ENCODE data around the gene CSH2. TPM values are rescaled to one million over a fixed set of nuclear protein-coding genes. Genes with fewer than 3 reads are reported as not detected.
"Not testable (repeated sequence)": the region's sequence is repeated elsewhere in the genome, so short reads cannot be mapped to it uniquely, and the experiment has no call there.

CSH2 gene
- total and polyA plus RNA-seq, 8 donors, result not detected

GRCh38 chr17:63889026-63889848 is 15.8 kb upstream of the CSH2 start:
- H3K27me3 ChIP-seq; H3K9me3 ChIP-seq; H3K36me3 ChIP-seq; H3K27ac ChIP-seq; DNase-seq; intact Hi-C loops (cut with DNase I); FAIRE-seq; H3K4me1 ChIP-seq; H3K4me3 ChIP-seq: not testable (repeated sequence)
- TF ChIP-seq, protein P1, sequence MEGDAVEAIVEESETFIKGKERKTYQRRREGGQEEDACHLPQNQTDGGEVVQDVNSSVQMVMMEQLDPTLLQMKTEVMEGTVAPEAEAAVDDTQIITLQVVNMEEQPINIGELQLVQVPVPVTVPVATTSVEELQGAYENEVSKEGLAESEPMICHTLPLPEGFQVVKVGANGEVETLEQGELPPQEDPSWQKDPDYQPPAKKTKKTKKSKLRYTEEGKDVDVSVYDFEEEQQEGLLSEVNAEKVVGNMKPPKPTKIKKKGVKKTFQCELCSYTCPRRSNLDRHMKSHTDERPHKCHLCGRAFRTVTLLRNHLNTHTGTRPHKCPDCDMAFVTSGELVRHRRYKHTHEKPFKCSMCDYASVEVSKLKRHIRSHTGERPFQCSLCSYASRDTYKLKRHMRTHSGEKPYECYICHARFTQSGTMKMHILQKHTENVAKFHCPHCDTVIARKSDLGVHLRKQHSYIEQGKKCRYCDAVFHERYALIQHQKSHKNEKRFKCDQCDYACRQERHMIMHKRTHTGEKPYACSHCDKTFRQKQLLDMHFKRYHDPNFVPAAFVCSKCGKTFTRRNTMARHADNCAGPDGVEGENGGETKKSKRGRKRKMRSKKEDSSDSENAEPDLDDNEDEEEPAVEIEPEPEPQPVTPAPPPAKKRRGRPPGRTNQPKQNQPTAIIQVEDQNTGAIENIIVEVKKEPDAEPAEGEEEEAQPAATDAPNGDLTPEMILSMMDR (IDR thresholded peaks at IDR 0.05), result peak in 2 of 4 donors; percentile 14
- ATAC-seq, result peak in 3 of 4 donors; percentile 59 to 87 (median 84)
- 20 to 27% methylated on average over 13 of the region's 13 CpGs for WGBS, 2 donors

DNA sequence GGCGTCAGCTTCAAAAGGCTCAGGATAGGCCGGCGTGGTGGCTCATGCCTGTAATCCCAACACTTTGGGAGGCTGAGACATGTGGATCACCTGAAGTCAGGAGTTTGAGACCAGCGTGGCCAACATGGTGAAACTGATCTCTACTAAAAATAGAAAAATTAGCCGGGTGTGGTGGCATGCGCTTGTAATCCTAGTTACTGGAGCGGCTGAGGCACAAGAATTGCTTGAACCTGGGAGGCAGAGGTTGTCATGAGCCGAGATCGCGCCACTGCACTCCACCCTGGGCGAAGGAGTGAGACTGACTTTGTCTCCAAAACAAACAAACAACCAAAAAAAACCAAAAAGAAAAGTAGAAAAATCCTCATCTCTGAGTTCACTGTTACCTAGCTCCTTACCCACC is 11.6 kb upstream of the CSH2 start:
- H3K27ac ChIP-seq; H3K9me3 ChIP-seq; intact Hi-C loops (cut with DNase I); H3K36me3 ChIP-seq; H3K27me3 ChIP-seq; ATAC-seq; FAIRE-seq; DNase-seq; H3K4me1 ChIP-seq; H3K4me3 ChIP-seq: not testable (repeated sequence)
- 83 to 88% methylated on average over 11 of the region's 11 CpGs for WGBS, 2 donors

GRCh38 chr17:63882626-63883126 is 9.2 kb upstream of the CSH2 start:
- FAIRE-seq, H3K27me3 ChIP-seq: not testable (repeated sequence)

DNA sequence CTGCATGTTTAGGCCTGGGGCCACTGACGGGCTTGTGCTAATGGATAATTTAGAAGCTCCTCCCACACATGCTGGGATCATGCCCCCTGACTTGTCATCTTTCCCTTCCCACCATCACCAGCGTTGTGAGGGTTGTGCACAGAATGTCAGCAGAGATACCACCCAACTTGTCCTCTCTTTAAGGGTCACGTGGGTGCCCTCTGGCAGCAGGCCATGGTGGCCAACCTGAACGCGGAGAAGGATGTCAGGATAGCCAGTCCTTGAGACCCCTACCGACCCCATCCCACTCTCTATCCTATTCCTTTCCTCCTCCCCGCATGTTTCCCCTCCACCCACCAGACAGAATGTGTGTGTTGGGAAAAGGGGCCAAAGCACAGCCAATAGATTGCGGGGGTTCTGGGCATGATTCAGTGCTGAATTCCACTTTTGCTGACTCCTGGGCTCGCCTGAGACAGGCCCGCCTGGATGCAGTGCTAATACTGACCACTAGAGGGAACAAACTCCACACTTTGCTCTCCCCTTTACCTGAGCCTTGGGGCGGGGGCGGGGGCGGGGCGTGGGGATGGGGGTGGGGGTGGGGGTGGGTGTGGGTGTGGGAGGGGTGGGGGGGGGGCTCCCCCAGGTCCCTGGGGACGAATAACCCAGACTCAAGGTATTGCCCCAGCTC is 8.6 kb upstream of the CSH2 start, which contains the start of gene GH2:
TSS of gene GH2 (minus strand) at position 10 of the 667 bp plus-strand sequence. CDS start 143 bp downstream, outside the sequence.
- Histone ChIP-seq H3K4me1 (no peaks in the 10 kb centered on the region), H3K4me3 (no peak within 1 kb of the TSS), H3K27me3 (no peaks in the 10 kb centered on the region), H3K9me3 (no peaks in the 10 kb centered on the region), H3K36me3 (no peaks in the 10 kb centered on the region), H3K27ac (no peak within 1 kb of the TSS)
- DNase-seq (peak in 5 of 6 donors; percentile 27 to 62 (median 53)), ATAC-seq (peak; percentile 55 to 94 (median 90)), FAIRE-seq (no peak)
- TF ChIP-seq, protein P1 (IDR thresholded peaks at IDR 0.05), result peak; percentile 24 to 47 (median 34)
- WGBS, 2 donors, result 31 to 45% methylated on average over 12 to 15 of the region's 15 CpGs
- intact Hi-C loops (cut with DNase I), result no loop called here

More at GRCh38 chr17:63882626-63883126, 9.2 kb upstream of the CSH2 start:
- H3K36me3 ChIP-seq; H3K4me3 ChIP-seq; ATAC-seq; DNase-seq; H3K9me3 ChIP-seq; H3K27ac ChIP-seq; intact Hi-C loops (cut with DNase I); H3K4me1 ChIP-seq: not testable (repeated sequence)
- WGBS, 2 donors, result 70 to 79% methylated on average over 9 of the region's 9 CpGs

DNA sequence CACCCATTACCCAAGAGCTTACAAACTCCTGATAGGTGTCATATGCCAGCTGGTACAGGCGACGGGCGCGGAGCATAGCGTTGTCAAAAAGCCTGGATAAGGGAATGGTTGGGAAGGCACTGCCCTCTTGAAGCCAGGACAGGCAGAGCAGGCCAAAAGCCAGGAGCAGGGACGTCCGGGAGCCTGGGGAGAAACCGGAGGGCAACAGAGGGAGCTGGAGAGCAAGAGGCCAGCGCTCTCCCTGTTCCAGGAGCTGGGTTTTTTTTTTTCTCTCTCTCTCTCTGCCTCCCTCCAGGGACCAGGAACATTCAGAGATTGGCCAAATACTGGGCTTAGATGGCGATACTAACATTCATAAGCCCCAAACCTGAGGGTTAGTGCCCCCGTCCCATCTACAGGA is 7.9 kb upstream of the CSH2 start:
- FAIRE-seq; DNase-seq; intact Hi-C loops (cut with DNase I); H3K9me3 ChIP-seq; H3K27ac ChIP-seq; H3K4me3 ChIP-seq; H3K36me3 ChIP-seq; H3K27me3 ChIP-seq; H3K4me1 ChIP-seq: not testable (repeated sequence)
- WGBS, 2 donors, result 61 to 63% methylated on average over 11 of the region's 11 CpGs
- ATAC-seq, result peak in 3 of 4 donors; percentile 24 to 39 (median 26)

DNA sequence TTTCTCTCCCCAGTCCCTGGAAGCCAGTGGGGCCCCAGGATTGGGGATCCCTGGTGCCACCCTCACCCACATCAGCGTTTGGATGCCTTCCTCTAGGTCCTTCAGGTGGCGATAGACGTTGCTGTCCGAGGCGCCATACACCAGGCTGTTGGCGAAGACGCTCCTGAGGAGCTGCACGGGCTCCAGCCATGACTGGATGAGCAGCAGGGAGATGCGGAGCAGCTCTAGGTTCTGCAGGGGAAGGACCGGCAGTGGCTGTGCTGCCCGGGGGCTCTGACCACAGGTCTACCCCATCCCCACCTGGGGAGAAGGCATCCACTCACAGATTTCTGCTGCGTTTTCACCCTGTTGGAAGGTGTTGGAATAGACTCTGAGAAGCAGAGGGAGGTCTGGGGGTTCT is 7.2 kb upstream of the CSH2 start:
- FAIRE-seq, result no peak
- no peaks in the 10 kb centered on the region for H3K4me1 ChIP-seq
- no peak overlapping the region for H3K27ac ChIP-seq
- no peak for ATAC-seq
- H3K27me3 ChIP-seq, result no peaks in the 10 kb centered on the region
- no peaks in the 10 kb centered on the region for H3K9me3 ChIP-seq
- 76 to 80% methylated on average over 12 of the region's 12 CpGs for WGBS, 2 donors
- no peaks in the 10 kb centered on the region for H3K36me3 ChIP-seq
- no peak overlapping the region for H3K4me3 ChIP-seq
- no peak for DNase-seq
- intact Hi-C loops (cut with DNase I), result no loop called here
- TF ChIP-seq, protein P1 (IDR thresholded peaks at IDR 0.05), result no peak

DNA sequence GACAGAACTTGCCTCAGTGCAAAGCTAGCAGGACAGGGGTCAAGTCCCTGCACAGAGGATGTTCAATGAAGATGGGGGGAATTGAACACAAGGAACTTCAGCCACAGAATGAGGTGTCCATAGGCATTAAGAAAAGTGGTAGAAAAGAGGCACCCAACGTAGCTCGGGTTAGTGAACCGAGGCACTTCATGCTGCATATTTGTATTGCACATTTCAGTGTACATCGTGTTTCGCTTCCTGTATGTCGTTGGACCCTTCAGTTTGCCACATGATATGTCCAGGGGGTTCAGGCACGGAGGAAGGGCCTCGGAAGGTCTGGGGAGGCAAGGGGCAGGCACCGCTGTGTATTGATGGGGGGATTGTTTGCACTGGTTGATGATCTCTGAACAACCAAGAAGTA is 4.9 kb upstream of the CSH2 start:
- 71 to 83% methylated on average over 9 of the region's 9 CpGs for WGBS, 2 donors
- DNase-seq; H3K4me3 ChIP-seq; FAIRE-seq; intact Hi-C loops (cut with DNase I); H3K4me1 ChIP-seq; H3K27me3 ChIP-seq; H3K36me3 ChIP-seq; H3K9me3 ChIP-seq; H3K27ac ChIP-seq; ATAC-seq: not testable (repeated sequence)

DNA sequence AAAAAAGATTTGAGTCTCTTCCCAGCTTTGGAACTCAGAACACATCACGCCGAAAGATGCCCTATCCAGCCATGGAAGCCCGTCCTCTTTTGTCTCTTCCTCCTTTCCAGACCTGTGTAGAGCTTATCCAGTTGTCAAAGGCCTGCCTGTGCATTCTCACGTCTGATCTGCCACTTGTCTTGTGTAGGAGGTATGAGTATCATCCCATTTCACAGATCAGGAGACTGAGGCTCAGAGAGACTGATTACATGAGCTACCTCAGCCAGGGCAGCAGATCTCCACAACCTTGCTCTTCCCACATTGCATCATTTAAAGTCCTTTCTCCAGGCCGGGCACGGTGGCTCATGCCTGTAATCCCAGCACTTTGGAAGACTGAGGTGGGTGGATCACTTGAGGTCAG is 1.2 kb upstream of the CSH2 start:
- H3K4me1 ChIP-seq; H3K27ac ChIP-seq; H3K36me3 ChIP-seq; H3K9me3 ChIP-seq; DNase-seq; H3K27me3 ChIP-seq; H3K4me3 ChIP-seq; ATAC-seq; FAIRE-seq; intact Hi-C loops (cut with DNase I): not testable (repeated sequence)
- WGBS, 2 donors, result 82 to 86% methylated on average over 6 of the region's 6 CpGs

- not testable (repeated sequence) for ATAC-seq
These were observed 667 bp upstream of the CSH2 start for GRCh38 chr17:63874061-63874626.

More at GRCh38 chr17:63874061-63874626, 667 bp upstream of the CSH2 start:
- 75% methylated on average over 6 to 7 of the region's 8 CpGs for WGBS, 2 donors
- H3K4me3 ChIP-seq; H3K36me3 ChIP-seq; H3K4me1 ChIP-seq; H3K27me3 ChIP-seq; H3K27ac ChIP-seq; DNase-seq; FAIRE-seq; intact Hi-C loops (cut with DNase I); H3K9me3 ChIP-seq: not testable (repeated sequence)
